Measurements from ENCODE around the gene ADAMTS8. TPM values are rescaled to one million over a fixed set of nuclear protein-coding genes. Genes with fewer than 3 reads are reported as not detected.

Gene ADAMTS8
- polyA plus RNA-seq, 1 donor (not counting 4 experiments of a cell fraction or from before 2014, with no cell fraction given): not detected

GRCh38 chr11:130411223-130411622 is 17.2 kb downstream of the ADAMTS8 start:
- Histone ChIP-seq H3K9ac (ENCODE audit: control insufficient read depth, extremely low read depth, insufficient read depth, low read length) (no peak overlapping the region), H3K9me3 (ENCODE audit: control insufficient read depth, low read depth, low read length) (no peaks in the 10 kb centered on the region), H3K36me3 (ENCODE audit: control insufficient read depth in 2 of 2, extremely low read depth in 1 of 2, insufficient read depth in 2 of 2, low read length in 2 of 2) (no peaks in the 10 kb centered on the region), H3K4me2 (ENCODE audit: control insufficient read depth, extremely low read depth, insufficient read depth, low read depth, low read length) (no peak overlapping the region), H3K79me2 (ENCODE audit: control insufficient read depth, insufficient read depth, low read length) (no peaks in the 10 kb centered on the region), H3K27me3 (ENCODE audit: control insufficient read depth, extremely low read depth, insufficient read depth, low read length) (peaks cover 3% of the 10 kb centered on the region), H3K27ac (ENCODE audit: control insufficient read depth, insufficient read depth, low read length) (no peak overlapping the region), H3K4me3 (ENCODE audit: control insufficient read depth in 2 of 3, extremely low read depth in 1 of 3, insufficient read depth in 2 of 3, low read depth in 1 of 3, low read length in 3 of 3) (no peak overlapping the region), H2AFZ (ENCODE audit: control insufficient read depth, low read length) (no peak overlapping the region), H4K20me1 (ENCODE audit: control insufficient read depth, extremely low read depth, insufficient read depth, low read length) (peaks cover 5% of the 10 kb centered on the region), H3K4me1 (ENCODE audit: control insufficient read depth, extremely low read depth, insufficient read depth, low read length) (peaks cover 35% of the 10 kb centered on the region), H3K9me1 (ENCODE audit: control insufficient read depth, extremely low read depth, insufficient read depth, low read length) (no peaks in the 10 kb centered on the region)
- no peak for FAIRE-seq
- dilution Hi-C loops (cut with MboI; ENCODE audit: extremely low pct_ligation_motif_present, low sequenced_read_pairs): no loop called here
- no peak for DNase-seq (ENCODE audit: low read depth, low spot score)
- TF ChIP-seq EZH2 (IDR thresholded peaks at IDR 0.05; ENCODE audit: low read length) (no peak), CTCF (optimal IDR thresholded peaks at IDR 0.05 in 1 of 3, IDR thresholded peaks at IDR 0.05 in 1 of 3, conservative IDR thresholded peaks at IDR 0.05 in 1 of 3; ENCODE audit: extremely low read depth in 1 of 3, insufficient read depth in 2 of 3, low read length in 3 of 3) (no peak)

- no peaks in the 10 kb centered on the region for H3K36me3 ChIP-seq (ENCODE audit: control insufficient read depth in 2 of 2, extremely low read depth in 1 of 2, insufficient read depth in 2 of 2, low read length in 2 of 2)
- no peak for TF ChIP-seq CTCF (optimal IDR thresholded peaks at IDR 0.05 in 1 of 3, IDR thresholded peaks at IDR 0.05 in 1 of 3, conservative IDR thresholded peaks at IDR 0.05 in 1 of 3; ENCODE audit: extremely low read depth in 1 of 3, insufficient read depth in 2 of 3, low read length in 3 of 3)
- no peak for TF ChIP-seq EZH2 (IDR thresholded peaks at IDR 0.05; ENCODE audit: low read length)
- DNase-seq (ENCODE audit: low read depth, low spot score) (no peak), FAIRE-seq (no peak)
- dilution Hi-C loops (cut with MboI; ENCODE audit: extremely low pct_ligation_motif_present, low sequenced_read_pairs): no loop called here
- H3K9me1 ChIP-seq (ENCODE audit: control insufficient read depth, extremely low read depth, insufficient read depth, low read length): no peaks in the 10 kb centered on the region
- no peak overlapping the region for H3K4me3 ChIP-seq (ENCODE audit: control insufficient read depth in 2 of 3, extremely low read depth in 1 of 3, insufficient read depth in 2 of 3, low read depth in 1 of 3, low read length in 3 of 3)
- H3K79me2 ChIP-seq (ENCODE audit: control insufficient read depth, insufficient read depth, low read length): no peaks in the 10 kb centered on the region
- no peak overlapping the region for H3K9ac ChIP-seq (ENCODE audit: control insufficient read depth, extremely low read depth, insufficient read depth, low read length)
- no peaks in the 10 kb centered on the region for H3K9me3 ChIP-seq (ENCODE audit: control insufficient read depth, low read depth, low read length)
- H3K4me1 ChIP-seq (ENCODE audit: control insufficient read depth, extremely low read depth, insufficient read depth, low read length): peaks cover 35% of the 10 kb centered on the region
- no peak overlapping the region for H2AFZ ChIP-seq (ENCODE audit: control insufficient read depth, low read length)
- peaks cover 3% of the 10 kb centered on the region for H3K27me3 ChIP-seq (ENCODE audit: control insufficient read depth, extremely low read depth, insufficient read depth, low read length)
- no peak overlapping the region for H3K27ac ChIP-seq (ENCODE audit: control insufficient read depth, insufficient read depth, low read length)
- H3K4me2 ChIP-seq (ENCODE audit: control insufficient read depth, extremely low read depth, insufficient read depth, low read depth, low read length): no peak overlapping the region
- peaks cover 5% of the 10 kb centered on the region for H4K20me1 ChIP-seq (ENCODE audit: control insufficient read depth, extremely low read depth, insufficient read depth, low read length)
Measured at GRCh38 chr11:130409594-130410388, 18.6 kb downstream of the ADAMTS8 start.
